H1 (cell line): ENCODE data around the gene PPBP. TPM values are rescaled to one million over a fixed set of nuclear protein-coding genes. Genes with fewer than 3 reads are reported as not detected.

Experiments used
- CTCF ChIA-PET: fragments of 300-600 bp; sonication (Branson Sonifier 250); formaldehyde crosslinking; loops from one replicate; lab custom pipeline; 2021; ENCODE audit not compliant: partially characterized antibody; lab: Charles Lee
- POLR2A ChIA-PET: fragments of 300-600 bp; sonication (Branson Sonifier 250); formaldehyde crosslinking; loops from one replicate; lab custom pipeline; 2021; ENCODE audit warnings: inconsistent platforms; ENCODE audit not compliant: partially characterized antibody; lab: Charles Lee
- DNase-seq, 2 experiments: peaks; one replicate each; pipeline versions ENCODE4 v3.0.0 to v3.0.0-alpha.2; 2010 to 2022; ENCODE audit warnings: low spot score in 2 of 2, low read depth in 1 of 2, mixed read lengths in 1 of 2
- FAIRE-seq: peaks from 2 replicates; lab custom pipeline; 2011; peaks lifted over from hg19 to GRCh38; lab: Jason Lieb, UNC
- H2AFZ ChIP-seq: 2 replicates; pipeline ENCODE4 v1.8.1; 2012; ENCODE audit warnings: low read length, inconsistent platforms
- H2AK5ac ChIP-seq: 2 replicates; pipeline ENCODE4 v1.6.1; 2013; ENCODE audit warnings: low read depth, low read length
- H2BK120ac ChIP-seq: replicated peaks from 2 replicates; pipeline ENCODE3; 2013; ENCODE audit warnings: low read depth, low read length, inconsistent platforms
- H2BK12ac ChIP-seq: 2 replicates; pipeline ENCODE4 v1.6.1; 2013; ENCODE audit warnings: low read depth, low read length
- H2BK15ac ChIP-seq: 2 replicates; pipeline ENCODE4 v1.6.1; 2013; ENCODE audit warnings: low read length
- H2BK20ac ChIP-seq: 2 replicates; pipeline ENCODE4 v1.6.1; 2013; ENCODE audit warnings: low read length
- H2BK5ac ChIP-seq: 2 replicates; pipeline ENCODE4 v1.6.1; 2013; ENCODE audit warnings: low read depth, low read length
- H3K14ac ChIP-seq: 2 replicates; pipeline ENCODE4 v1.6.1; 2013; ENCODE audit warnings: inconsistent platforms; ENCODE audit not compliant: insufficient read length
- H3K18ac ChIP-seq: 2 replicates; pipeline ENCODE4 v1.6.1; 2013; ENCODE audit warnings: low read length; ENCODE audit errors: extremely low read depth
- H3K23ac ChIP-seq: 2 replicates; pipeline ENCODE4 v1.6.1; 2013; ENCODE audit warnings: inconsistent platforms; ENCODE audit not compliant: insufficient read length
- H3K23me2 ChIP-seq: 2 replicates; pipeline ENCODE4 v1.6.1; 2013; ENCODE audit warnings: low read depth, low read length
- H3K27ac ChIP-seq: 2 replicates; pipeline ENCODE4 v1.6.1; 2011; ENCODE audit warnings: low read depth, low read length, inconsistent platforms
- H3K27me3 ChIP-seq, 4 experiments: replicated peaks in 1 of 4; 1 replicate in 1 of 4; 2 replicates in 3 of 4; pipeline versions ENCODE4 v1.6.1 to v1.8.1; 2011 to 2013; ENCODE audit warnings: low read length in 3 of 4, mild to moderate bottlenecking in 3 of 4, inconsistent platforms in 2 of 4, mixed read lengths in 2 of 4, moderate library complexity in 1 of 4; ENCODE audit not compliant: control insufficient read depth in 3 of 4, insufficient read depth in 3 of 4; ENCODE audit errors: extremely low read depth in 1 of 4
- H3K36me3 ChIP-seq, 4 experiments: 2 replicates each; pipeline versions ENCODE4 v1.6.1 to v1.8.1; 2011 to 2013; ENCODE audit warnings: mild to moderate bottlenecking in 4 of 4, low read length in 3 of 4, moderate library complexity in 2 of 4, control low read depth in 1 of 4, inconsistent platforms in 1 of 4; ENCODE audit not compliant: insufficient read depth in 4 of 4, control insufficient read depth in 2 of 4
- H3K4ac ChIP-seq: replicated peaks from 2 replicates; pipeline ENCODE3; 2013; ENCODE audit warnings: low read length, low read depth, mixed read lengths, inconsistent platforms; ENCODE audit not compliant: insufficient read length
- H3K4me1 ChIP-seq, 4 experiments: replicated peaks in 1 of 4; 1 replicate in 1 of 4; 2 replicates in 3 of 4; pipeline versions ENCODE4 v1.6.1 to v1.8.1; 2011 to 2013; ENCODE audit warnings: low read length in 3 of 4, inconsistent platforms in 2 of 4, mixed read lengths in 1 of 4; ENCODE audit not compliant: insufficient read depth in 4 of 4, control insufficient read depth in 3 of 4
- H3K4me2 ChIP-seq, 2 experiments: 2 replicates each; pipeline versions ENCODE4 v1.6.1 to v1.8.1; 2011 to 2013; ENCODE audit warnings: low read depth in 2 of 2, low read length in 2 of 2, control low read depth in 1 of 2, inconsistent platforms in 1 of 2, mild to moderate bottlenecking in 1 of 2; ENCODE audit not compliant: insufficient read depth in 1 of 2
- H3K4me3 ChIP-seq, 4 experiments: fragments of 200-600, 300-600 bp in 1 of 4; sonication (generic), shearing (Covaris generic), sonication (Bioruptor Twin) in 1 of 4; 2 replicates each; pipeline versions ENCODE4 v1.5.1 to v1.8.1; 2011 to 2016; ENCODE audit warnings: low read length in 4 of 4, low read depth in 3 of 4, control low read depth in 2 of 4, inconsistent platforms in 2 of 4, mild to moderate bottlenecking in 2 of 4, mixed read lengths in 1 of 4, moderate library complexity in 1 of 4; ENCODE audit not compliant: insufficient read depth in 2 of 4; ENCODE audit errors: extremely low read depth in 1 of 4
- H3K56ac ChIP-seq: replicated peaks from 2 replicates; pipeline ENCODE3; 2013; ENCODE audit warnings: low read depth, mild to moderate bottlenecking, mixed read lengths, low read length, inconsistent platforms; ENCODE audit not compliant: insufficient read length
- H3K79me1 ChIP-seq: 2 replicates; pipeline ENCODE4 v1.6.1; 2013; ENCODE audit warnings: low read depth, low read length, control low read depth
- H3K79me2 ChIP-seq, 2 experiments: 2 replicates each; pipeline versions ENCODE4 v1.6.1 to v1.8.1; 2012 to 2013; ENCODE audit warnings: low read length in 2 of 2, mild to moderate bottlenecking in 2 of 2, inconsistent platforms in 1 of 2; ENCODE audit not compliant: insufficient read depth in 2 of 2, control insufficient read depth in 1 of 2
- H3K9ac ChIP-seq, 4 experiments: replicated peaks in 1 of 4; 1 replicate in 1 of 4; 2 replicates in 3 of 4; pipeline versions ENCODE4 v1.6.1 to v1.8.1; 2011 to 2013; ENCODE audit warnings: low read depth in 3 of 4, low read length in 3 of 4, control low read depth in 2 of 4, mild to moderate bottlenecking in 2 of 4, moderate library complexity in 2 of 4, inconsistent platforms in 1 of 4; ENCODE audit errors: extremely low read depth in 1 of 4
- H3K9me3 ChIP-seq, 2 experiments: 2 replicates each; pipeline versions ENCODE4 v1.6.1 to v1.8.1; 2012 to 2013; ENCODE audit warnings: mild to moderate bottlenecking in 2 of 2, moderate library complexity in 2 of 2, control low read depth in 1 of 2, inconsistent platforms in 1 of 2, low read depth in 1 of 2, low read length in 1 of 2, mixed read lengths in 1 of 2; ENCODE audit not compliant: insufficient read depth in 2 of 2
- H4K20me1 ChIP-seq, 2 experiments: replicated peaks in 1 of 2; 2 replicates each; pipeline versions ENCODE3 to v1.8.1; 2011 to 2013; ENCODE audit warnings: inconsistent platforms in 2 of 2, low read length in 2 of 2, mild to moderate bottlenecking in 1 of 2; ENCODE audit not compliant: insufficient read depth in 2 of 2, control insufficient read depth in 1 of 2
- H4K5ac ChIP-seq: 2 replicates; pipeline ENCODE4 v1.6.1; 2013; ENCODE audit warnings: low read length, low read depth, mixed read lengths, inconsistent platforms; ENCODE audit not compliant: insufficient read length
- H4K8ac ChIP-seq: 2 replicates; pipeline ENCODE4 v1.8.0; 2013; ENCODE audit warnings: mild to moderate bottlenecking, moderate library complexity, low read length, inconsistent platforms; ENCODE audit not compliant: insufficient read depth; ENCODE audit errors: extremely low read depth
- H4K91ac ChIP-seq: replicated peaks from 2 replicates; pipeline ENCODE3; 2013; ENCODE audit warnings: low read length, mixed read lengths, inconsistent platforms; ENCODE audit not compliant: insufficient read length
- BACH1 ChIP-seq: IDR thresholded peaks from 2 replicates; pipeline ENCODE4 v1.6.1; 2012; ENCODE audit warnings: low read length, improper control_type of control experiment
- GTF2F1 ChIP-seq: IDR thresholded peaks from 2 replicates; pipeline ENCODE4 v1.6.1; 2012; ENCODE audit warnings: low read depth, low read length, improper control_type of control experiment, borderline replicate concordance
- JUN ChIP-seq: IDR thresholded peaks from 2 replicates; pipeline ENCODE4 v1.6.1; 2011; ENCODE audit warnings: low read depth, mild to moderate bottlenecking, improper control_type of control experiment, low read length
- JUND ChIP-seq: IDR thresholded peaks from 2 replicates; pipeline ENCODE4 v1.6.1; 2011; ENCODE audit warnings: mild to moderate bottlenecking, improper control_type of control experiment, low read length
- MAFK ChIP-seq: IDR thresholded peaks from 2 replicates; pipeline ENCODE4 v1.6.1; 2012; ENCODE audit warnings: low read depth, mild to moderate bottlenecking, improper control_type of control experiment, low read length
- NANOG ChIP-seq: IDR thresholded peaks from 2 replicates; pipeline ENCODE4 v1.6.1; 2011; ENCODE audit warnings: low read length, low read depth, mild to moderate bottlenecking, inconsistent platforms; ENCODE audit not compliant: insufficient read depth, poor library complexity, severe bottlenecking
- PHF8 ChIP-seq: fragments of 200-600 bp; sonication (generic); conservative IDR thresholded peaks from 2 replicates; pipeline ENCODE4 v1.7.1; 2012; ENCODE audit warnings: low read depth, mild to moderate bottlenecking, inconsistent platforms, low read length, moderate library complexity
- RNF2 ChIP-seq: fragments of 200-900, 300-1000 bp; sonication (generic); IDR thresholded peaks from 2 replicates; pipeline ENCODE4 v1.7.1; 2016; ENCODE audit warnings: borderline replicate concordance, low read depth, mild to moderate bottlenecking, antibody characterized with exemption, low read length; ENCODE audit not compliant: poor library complexity, severe bottlenecking; ENCODE audit errors: missing control alignments
- SIX5 ChIP-seq: IDR thresholded peaks from 2 replicates; pipeline ENCODE4 v1.6.1; 2011; ENCODE audit warnings: mild to moderate bottlenecking, low read depth, low read length
- TCF12 ChIP-seq: IDR thresholded peaks from 2 replicates; pipeline ENCODE4 v1.6.1; 2011; ENCODE audit warnings: low read depth, mild to moderate bottlenecking, low read length
- ZNF274 ChIP-seq: IDR thresholded peaks from 2 replicates; pipeline ENCODE4 v1.7.0; 2012; ENCODE audit warnings: low read length, borderline replicate concordance; ENCODE audit errors: extremely low read depth
- polyA plus RNA-seq, 7 experiments: library from polyadenylated mRNA; depleted of rRNA in 3 of 7; stranded (reverse) in 5 of 7; unstranded in 2 of 7; fragments of >200 nt in 5 of 7; fragments of 200-250 nt in 2 of 7; gene quantifications; 1 replicate in 5 of 7; 2 replicates in 1 of 7; 4 replicates in 1 of 7; pipeline versions ENCODE4 v1.2.1 to v1.2.3, GENCODE V29; 2011 to 2013; ENCODE audit warnings: missing spikeins in 2 of 7, mixed read lengths in 2 of 7
- total RNA-seq: library from RNA; stranded (reverse); fragmentation: NEBNext Ultra II Directional; extraction: Animal tissue kit (Norgen Biotek cat#: 25700); gene quantifications from 2 replicates; pipeline ENCODE4 v1.2.1, GENCODE V29; 2021
- TF ChIP-seq, protein P1 (sequence below): IDR thresholded peaks from 2 replicates; pipeline ENCODE4 v1.6.1; 2012; ENCODE audit warnings: low read length, inconsistent platforms

PPBP gene
- total and polyA plus RNA-seq, 2 of the 8 experiments (the other 6 are each of a cell fraction or from before 2014, with no cell fraction given) = 0.18 to 0.43 TPM

DNA sequence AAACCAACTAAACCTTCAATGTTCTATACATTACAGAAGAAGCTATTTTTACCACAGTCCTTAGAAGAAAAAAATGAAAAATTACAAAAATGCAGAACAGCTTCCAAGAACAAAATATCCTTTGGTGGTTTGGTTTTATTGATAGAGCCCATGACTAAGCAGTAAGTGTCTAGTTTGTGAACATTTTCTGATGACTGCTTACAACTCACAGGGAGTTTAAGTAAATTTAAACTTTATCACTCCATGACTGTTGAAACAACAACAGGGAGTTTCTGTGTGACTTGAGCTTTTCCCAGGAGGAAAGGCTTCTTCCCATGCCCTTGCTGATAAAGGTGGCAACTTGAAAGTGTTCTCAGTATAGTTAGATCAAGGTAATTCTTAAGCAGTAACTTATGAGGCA is 9.1 kb downstream of the PPBP start:
- Histone ChIP-seq H3K18ac (no peak overlapping the region), H3K27ac (no peak overlapping the region), H3K23me2 (no peaks in the 10 kb centered on the region), H3K4me2 (no peak overlapping the region), H3K9me3 (no peaks in the 10 kb centered on the region), H3K36me3 (no peaks in the 10 kb centered on the region), H3K79me2 (no peaks in the 10 kb centered on the region), H3K79me1 (no peaks in the 10 kb centered on the region), H3K23ac (no peak overlapping the region), H4K20me1 (no peaks in the 10 kb centered on the region), H3K4me3 (no peak overlapping the region), H2AK5ac (no peak overlapping the region), H3K4ac (no peak overlapping the region), H2BK120ac (no peak overlapping the region), H4K8ac (no peak overlapping the region), H3K4me1 (peaks cover 0 to 18% (median 4%) of the 10 kb centered on the region in 4 experiments; a peak in 3 of 7 replicates), H2AFZ (no peak overlapping the region), H3K9ac (no peak overlapping the region), H2BK5ac (no peak overlapping the region), H2BK12ac (no peak overlapping the region), H3K56ac (no peak overlapping the region), H4K5ac (no peak overlapping the region), H3K27me3 (no peaks in the 10 kb centered on the region), H2BK15ac (no peak overlapping the region), H3K14ac (no peak overlapping the region), H4K91ac (no peak overlapping the region), H2BK20ac (no peak overlapping the region; the same call in 1 of the 2 replicates)
- POLR2A ChIA-PET = interaction anchor here (1.2 kb wide), 1 partner anchor 18 kb away, joined by 4 read pairs; no protein-coding TSS in a partner anchor
- no peak for DNase-seq
- TF ChIP-seq SIX5 (no peak), JUN (no peak), MAFK (no peak), BACH1 (no peak), JUND (no peak), ZNF274 (no peak), RNF2 (no peak), GTF2F1 (no peak), TCF12 (no peak), PHF8 (no peak), NANOG (no peak)
- TF ChIP-seq, protein P1, sequence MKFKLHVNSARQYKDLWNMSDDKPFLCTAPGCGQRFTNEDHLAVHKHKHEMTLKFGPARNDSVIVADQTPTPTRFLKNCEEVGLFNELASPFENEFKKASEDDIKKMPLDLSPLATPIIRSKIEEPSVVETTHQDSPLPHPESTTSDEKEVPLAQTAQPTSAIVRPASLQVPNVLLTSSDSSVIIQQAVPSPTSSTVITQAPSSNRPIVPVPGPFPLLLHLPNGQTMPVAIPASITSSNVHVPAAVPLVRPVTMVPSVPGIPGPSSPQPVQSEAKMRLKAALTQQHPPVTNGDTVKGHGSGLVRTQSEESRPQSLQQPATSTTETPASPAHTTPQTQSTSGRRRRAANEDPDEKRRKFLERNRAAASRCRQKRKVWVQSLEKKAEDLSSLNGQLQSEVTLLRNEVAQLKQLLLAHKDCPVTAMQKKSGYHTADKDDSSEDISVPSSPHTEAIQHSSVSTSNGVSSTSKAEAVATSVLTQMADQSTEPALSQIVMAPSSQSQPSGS = no peak
- CTCF ChIA-PET = interaction anchor here (0.8 to 5.1 kb wide), 4 partner anchors 14 to 307 kb away, joined by 3 to 37 read pairs (median 4); partner anchors contain the start of gene CXCL5
- FAIRE-seq = no peak
